SIG-M5 (cell line): ENCODE measurements around the gene PTGES2.
A peak's percentile ranks its signal among the peaks of the same experiment; 100 is the strongest.
"Not testable (repeated sequence)": the region's sequence is repeated elsewhere in the genome, so short reads cannot be mapped to it uniquely, and the experiment has no call there.

Experiments used
- DNase-seq: peaks from one replicate; lab custom pipeline; 2025; lab: John Stamatoyannopoulos, UW

Gene PTGES2

GRCh38 chr9:128087262-128087661, 40.3 kb downstream of the PTGES2 start:
- no peak for DNase-seq

- no peak for DNase-seq
Measured at GRCh38 chr9:128085943-128086342, 41.6 kb downstream of the PTGES2 start.

GRCh38 chr9:128084746-128085145, 42.8 kb downstream of the PTGES2 start:
- DNase-seq = no peak

- no peak for DNase-seq
Measured at GRCh38 chr9:128082151-128082550, 45.4 kb downstream of the PTGES2 start.

- no peak for DNase-seq
Measured at GRCh38 chr9:128081056-128081455, 46.5 kb downstream of the PTGES2 start.

- DNase-seq = no peak
Measured at GRCh38 chr9:128080206-128080605, 47.3 kb downstream of the PTGES2 start.

- DNase-seq = no peak
Measured at GRCh38 chr9:128078504-128079434, 48.8 kb downstream of the PTGES2 start.

- DNase-seq = no peak
Measured at GRCh38 chr9:128077847-128078503, 49.6 kb downstream of the PTGES2 start.

- DNase-seq = no peak
Measured at GRCh38 chr9:128073253-128073886, 54.2 kb downstream of the PTGES2 start.

- peak; percentile 74 for DNase-seq
Measured at GRCh38 chr9:128072144-128073021, 55.1 kb downstream of the PTGES2 start.

GRCh38 chr9:128071475-128071874, 56.1 kb downstream of the PTGES2 start:
- DNase-seq = not testable (repeated sequence)

GRCh38 chr9:128070874-128071273, 56.7 kb downstream of the PTGES2 start:
- no peak for DNase-seq
